NCI-H1694 treated with DMSO at 0.1 percent for 48 hours (cell line): Measurements from ENCODE around the gene TWIST1.

Experiments used
- DNase-seq: peaks from one replicate; lab custom pipeline; 2025; lab: John Stamatoyannopoulos, UW

Gene TWIST1

DNA sequence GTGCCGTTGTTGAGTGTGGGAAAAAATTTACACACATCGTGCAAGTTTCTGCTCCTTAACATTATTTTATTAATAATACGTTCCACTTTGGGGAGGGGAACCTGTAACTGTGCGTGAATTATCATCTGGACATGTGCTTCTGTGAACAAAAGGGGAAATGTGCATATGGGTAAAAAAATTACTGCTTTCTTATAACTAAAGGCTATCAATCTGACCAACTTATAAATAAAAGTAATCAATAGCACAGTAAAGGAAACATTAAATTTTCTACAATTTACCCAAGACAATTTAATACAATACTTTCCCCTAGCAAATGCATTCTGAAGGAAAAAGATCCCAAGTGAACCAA, 4.5 kb downstream of the TWIST1 start:
- DNase-seq, result no peak

DNA sequence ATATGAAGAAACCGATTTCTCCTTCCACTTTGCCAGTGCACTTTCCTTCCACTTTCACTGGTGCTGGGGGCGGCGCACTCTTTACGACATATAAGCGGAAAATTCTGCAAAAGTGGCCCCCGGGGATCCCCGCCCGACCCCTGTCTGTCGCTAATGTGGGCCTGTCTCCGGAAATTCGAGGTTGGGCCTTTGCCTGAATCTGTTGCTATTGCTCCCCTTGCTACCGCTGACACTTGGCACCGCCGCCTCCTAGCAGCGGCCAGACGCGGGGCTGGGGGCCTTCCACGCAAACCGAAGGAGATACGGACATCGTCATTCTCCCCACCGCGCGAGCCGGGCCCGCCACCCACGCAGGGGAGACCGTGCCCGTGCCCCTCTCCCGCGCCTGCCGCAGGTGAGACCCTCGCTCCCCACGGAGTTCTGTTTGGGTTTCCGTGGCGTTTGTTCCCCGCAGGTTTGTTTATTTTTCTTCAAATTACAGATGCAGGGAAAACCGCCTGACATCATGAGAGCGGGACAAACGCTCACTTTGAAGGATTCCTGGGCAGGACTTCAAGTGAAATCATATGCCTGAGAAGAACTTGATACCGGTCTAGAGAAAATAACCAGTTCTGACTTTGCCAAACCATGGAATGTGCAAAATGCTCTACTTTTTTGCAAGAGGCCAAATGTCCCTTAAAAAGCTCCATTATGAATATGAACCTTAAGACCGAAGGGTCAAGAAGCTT, 5.0 kb downstream of the TWIST1 start:
- no peak for DNase-seq

DNA sequence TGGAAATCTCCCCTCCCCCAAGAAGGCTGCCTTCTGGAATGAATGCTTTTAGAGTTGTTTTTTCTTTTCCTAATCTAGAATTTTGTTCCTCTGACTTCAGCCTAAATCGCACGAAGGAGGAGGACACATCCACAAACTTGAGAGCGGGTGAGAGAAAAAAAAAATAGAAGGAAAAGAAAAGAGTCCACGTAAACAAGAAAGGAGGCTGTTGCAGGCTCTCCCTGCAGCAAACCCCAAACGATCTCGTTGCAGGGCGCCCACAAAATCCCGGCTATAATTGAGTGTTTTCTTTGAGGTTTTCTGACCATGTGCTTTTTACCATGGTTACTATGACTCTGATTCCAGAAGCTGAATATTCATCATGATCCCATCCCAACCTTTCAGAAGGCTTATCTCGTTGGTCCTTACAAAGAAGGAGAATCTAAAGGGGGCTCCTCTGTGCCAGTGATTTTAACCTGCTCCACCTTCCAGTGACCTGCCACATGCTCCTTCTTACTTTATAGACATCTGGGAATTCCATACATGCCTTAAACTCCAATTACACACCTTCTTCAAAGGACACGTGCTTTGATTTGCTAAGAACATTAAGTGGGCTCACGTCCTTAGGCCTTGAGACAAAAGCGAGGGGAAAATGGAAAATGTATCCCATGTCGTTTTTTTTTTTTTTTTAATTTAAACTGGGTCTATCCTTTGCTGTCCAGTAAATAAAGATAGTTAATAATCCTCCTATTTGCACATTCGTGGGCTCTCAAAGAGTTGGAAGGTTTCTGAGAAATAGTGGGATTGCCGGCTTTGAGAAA, 5.8 kb downstream of the TWIST1 start:
- DNase-seq, result no peak

DNA sequence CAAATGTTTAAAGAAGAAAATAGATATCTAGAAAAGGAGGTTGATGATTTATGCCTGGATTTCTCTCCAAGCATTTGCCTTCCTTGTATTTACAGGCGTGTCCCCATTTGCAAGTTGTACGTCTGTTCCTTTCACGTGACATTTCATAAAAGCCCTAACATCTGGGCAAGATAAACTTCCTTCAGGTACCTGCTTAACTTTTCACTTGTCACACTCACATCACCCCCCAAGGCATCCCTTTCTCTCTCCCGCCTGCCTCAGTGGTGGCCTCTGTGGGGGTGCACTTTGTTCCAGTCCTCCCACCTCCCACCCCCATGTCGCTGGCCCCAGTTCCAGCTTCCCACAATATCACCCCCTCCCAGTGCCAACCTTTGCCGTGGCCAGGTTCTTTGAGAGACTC, 6.7 kb downstream of the TWIST1 start:
- no peak for DNase-seq

DNA sequence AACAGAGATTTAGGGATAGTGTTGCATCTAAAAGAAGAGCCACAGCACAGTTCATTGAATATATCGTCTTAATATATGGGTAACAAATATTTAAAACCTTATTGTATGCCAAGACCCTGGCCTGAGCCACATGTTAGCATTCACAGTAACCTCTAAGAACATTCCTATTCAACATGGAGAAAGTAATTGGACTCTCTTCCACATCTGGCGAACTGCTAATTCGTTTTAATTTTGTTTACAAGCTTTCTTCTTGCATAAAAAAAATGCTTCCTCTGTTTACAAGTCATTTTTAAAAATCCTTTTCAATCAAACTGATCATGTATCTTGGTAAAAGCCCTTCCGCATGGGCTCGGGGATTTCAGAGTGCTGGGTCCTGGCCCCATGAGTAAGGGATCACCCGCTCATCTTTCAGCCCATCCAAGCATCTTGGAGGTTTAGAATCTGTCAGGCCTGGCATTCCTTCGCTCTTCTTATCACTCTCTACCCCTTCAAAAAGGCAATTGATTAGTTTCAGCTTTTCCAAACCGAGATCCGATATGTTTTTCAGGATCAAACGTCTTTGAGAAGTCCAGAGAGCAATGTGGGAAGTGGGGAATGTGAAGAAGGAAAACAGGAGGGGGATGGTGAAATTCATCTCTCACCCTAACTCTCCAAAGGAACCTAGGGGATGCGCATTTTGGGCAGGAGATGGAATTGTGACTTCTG, 7.3 kb downstream of the TWIST1 start:
- DNase-seq, result no peak

DNA sequence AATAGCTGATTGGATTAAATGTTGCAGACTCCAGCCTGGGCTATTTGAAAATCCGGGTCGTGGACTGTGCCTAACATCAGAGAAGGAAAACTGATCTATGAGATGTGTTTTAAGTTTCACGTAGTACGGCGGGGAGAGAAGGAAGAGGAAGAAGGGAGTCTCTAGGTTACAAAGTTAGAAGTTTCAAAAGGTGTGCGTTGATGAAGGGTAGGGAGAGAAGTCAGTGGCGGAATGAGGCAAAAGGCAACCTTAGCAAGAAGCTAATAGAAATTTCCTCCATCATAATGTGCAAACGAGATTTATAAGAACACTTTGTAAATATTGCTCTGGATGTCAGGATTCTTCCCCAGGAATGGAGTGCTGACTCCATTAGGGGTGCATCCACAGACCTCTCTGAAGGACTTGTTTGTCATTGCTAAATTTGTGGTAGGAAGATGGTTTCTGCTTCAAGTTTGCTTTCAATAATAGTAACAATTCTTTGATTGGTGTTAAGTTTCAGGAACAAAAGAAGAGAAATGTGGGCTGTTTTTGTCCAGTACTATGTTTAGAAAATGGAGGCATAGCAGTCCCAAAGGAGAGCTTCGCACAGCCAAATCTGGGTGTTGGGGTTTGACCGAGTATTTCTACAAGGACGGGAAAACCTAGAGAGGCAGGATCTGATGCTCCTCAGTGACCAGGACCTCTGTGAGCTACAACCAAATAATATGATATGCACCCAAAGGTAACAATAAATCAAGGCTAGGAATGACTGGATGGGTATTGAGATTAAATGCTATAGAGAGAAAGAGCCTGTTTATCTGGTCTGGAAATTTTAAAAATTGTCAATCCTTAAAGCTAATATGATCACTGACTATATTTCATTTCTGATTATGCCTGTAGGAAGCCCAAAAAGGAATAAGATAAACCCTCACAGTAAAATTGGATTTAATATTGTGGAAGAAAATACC, 8.2 kb downstream of the TWIST1 start:
- no peak for DNase-seq

DNA sequence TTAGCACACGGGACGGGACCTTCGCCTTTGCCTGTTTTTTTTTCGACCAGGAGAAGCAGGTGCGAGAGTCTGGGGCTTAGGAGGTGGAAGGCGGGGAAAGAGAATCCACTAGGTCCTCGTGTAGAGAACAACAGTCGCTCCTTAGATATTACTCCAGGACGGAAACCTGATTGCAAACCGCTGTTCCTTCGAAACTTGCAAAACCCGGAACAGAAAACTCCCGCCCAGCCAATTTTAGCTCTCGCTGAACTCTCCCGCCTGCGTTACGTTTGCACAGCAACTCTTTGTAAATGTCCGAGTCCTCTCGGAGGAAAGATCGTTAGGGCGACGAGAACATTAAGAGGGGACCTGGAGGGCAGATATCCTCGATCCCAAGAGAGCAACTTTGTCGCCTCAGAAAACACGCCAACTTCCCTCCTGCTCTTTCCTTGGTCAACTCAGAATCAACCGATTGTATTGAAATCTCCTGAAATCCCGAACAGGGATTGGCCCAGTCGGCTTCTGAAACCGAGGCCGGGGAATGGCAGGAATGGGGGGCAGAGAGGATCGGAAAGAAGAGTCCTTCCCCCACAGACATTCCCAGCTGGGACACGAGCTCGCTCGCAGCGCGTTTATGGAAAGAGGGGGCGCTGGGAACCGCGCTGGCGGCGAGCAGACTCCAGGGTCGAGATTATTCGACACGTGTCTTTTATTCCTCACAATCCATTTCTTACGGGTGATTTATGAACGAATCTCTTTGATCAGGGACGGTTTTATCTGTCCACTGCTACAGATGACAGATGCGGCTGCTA, 9.9 kb downstream of the TWIST1 start:
- DNase-seq, result no peak

DNA sequence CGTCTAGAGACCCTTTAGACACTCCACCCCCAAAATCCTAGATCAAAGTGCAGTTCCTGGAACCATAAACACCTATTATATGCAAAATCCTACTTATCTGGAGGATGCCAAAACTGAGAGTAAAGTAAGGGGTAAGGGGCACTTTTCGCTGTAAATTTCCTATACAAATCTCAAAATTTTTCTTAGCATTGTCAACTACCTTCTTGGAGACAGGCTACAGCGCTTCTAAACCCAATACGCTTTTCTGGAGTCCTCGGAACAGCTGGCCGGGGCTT, 10.4 kb downstream of the TWIST1 start:
- DNase-seq, result no peak

DNA sequence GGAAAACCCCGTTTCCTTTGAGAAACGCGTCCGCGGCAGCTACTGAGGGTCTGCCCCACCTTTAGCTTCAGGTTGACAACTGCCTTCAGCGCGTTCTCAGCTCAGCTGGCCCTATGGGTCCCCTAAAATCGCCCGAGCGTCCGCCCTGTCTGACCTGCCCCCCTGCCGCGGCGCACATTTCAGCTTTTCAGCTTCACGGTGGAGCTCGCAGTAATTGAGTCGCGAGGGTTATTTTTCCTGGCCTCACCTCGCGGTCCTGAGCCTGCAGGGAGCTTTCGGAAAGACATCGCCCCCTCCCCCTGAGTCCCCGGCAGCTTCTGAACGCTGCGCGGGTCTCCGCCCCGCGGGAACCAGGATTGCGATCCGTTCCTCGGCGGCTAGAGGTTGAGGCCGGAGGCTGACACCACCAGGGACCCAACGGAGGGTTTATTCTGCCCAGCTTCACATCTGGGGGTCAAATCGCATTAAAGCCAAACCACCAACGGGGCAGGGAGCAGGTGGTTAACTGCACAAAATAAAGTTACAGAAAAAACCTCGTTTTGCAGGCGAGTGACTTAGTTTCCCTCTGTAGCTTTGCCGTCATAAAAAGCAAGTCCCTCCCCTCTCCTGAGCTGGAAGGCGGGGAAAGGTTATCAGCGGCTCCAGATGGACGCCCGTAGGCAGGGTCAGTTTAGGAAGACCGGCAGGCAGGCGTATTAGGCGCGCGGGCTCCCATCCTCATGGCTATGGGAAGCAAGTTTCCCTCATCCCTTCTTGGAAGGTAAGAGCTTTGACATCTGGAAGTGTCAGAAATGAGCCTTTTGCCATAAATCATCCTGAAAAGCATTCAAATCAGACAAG, 11.0 kb downstream of the TWIST1 start:
- no peak for DNase-seq

DNA sequence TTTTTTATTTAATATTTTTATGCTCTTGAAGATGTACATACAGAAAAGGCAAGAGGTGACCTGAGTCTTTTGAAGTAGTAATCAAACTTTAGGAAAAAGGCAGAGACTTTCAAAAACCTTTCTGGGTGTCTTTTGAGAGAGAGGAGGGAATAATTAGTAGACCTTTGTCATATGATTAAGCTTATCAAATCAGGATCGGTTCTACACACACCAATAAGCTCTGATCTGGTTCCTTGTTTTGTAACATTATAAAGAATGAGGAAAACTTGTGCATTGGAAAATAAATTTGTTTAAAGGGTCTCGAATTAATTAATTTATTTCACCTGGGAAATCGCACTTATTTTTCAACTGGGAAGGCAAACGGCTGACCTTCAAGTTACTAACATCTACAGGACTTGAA, 11.9 kb downstream of the TWIST1 start:
- DNase-seq, result no peak

DNA sequence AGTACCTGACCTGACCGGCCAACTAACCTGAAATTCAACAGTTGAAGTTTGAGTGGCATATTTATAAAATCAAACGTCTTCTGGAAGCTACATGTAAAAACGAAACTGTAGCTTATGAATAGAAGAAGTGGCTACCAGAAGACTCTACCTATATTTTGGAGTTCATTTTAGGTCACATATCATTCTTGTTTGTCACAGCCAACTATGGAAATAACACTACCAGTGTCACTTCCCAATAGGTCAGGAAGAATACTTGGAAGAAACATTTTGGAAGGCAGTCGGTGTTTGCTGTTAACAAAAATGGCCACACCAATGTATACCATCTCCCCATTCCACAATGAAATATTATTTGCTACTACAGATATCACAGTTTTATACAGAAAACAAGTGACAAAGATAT, 12.6 kb downstream of the TWIST1 start:
- no peak for DNase-seq

DNA sequence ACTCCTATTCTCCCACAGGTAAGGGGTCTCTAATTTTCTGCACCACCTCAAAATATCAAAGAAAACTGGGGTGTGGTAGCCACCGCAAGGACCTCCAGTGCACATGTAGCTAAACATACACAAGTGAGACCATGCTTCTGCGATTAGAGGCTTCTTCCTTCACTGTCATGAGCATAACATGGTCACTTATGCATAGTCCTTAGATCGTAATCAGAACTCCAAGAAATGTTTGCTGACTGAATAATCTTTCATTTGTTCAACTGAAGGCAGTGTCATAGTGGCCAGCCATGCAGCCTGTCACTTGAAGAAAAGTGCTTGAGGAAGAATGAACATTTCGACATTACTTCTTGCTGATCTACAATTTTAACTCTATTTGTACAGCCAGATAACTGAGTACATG, 14.6 kb downstream of the TWIST1 start:
- DNase-seq, result no peak

DNA sequence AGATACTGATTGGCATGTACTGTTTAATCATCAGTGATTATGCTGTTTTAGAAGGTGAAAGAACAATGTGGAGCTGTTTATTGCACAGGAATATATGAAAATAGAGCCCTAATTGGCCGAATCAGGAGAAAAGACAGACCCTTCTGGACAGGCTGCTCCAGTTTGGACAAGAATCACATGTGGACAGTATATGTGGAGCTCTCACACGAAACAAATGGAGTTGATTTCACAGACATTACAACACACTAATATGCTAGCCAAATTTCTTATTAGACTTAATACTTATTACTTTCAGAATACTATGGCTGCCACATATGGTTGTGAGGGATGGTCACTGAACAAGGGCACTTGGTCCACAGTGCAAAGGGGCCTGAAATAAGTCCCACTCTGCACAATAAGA, 15.5 kb downstream of the TWIST1 start:
- DNase-seq, result no peak

DNA sequence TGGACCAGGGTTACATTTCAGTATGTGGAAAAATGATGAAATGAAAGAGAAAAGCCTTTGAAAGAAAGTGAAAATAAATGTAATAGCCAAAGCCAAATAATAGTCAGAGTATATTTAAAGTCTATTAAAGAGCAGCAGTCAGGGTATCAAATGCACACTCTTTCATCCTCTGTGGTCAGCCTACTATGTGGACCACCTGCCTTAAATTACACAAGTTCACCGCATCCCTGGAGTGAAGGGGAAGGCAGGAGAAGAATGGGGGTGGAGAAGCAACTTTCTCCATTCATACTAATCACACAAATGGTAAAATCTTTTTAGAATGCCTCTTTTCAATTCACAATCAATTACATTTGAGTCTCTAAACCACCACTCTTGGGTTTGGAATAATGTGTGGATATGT, 16.0 kb downstream of the TWIST1 start:
- DNase-seq, result no peak

DNA sequence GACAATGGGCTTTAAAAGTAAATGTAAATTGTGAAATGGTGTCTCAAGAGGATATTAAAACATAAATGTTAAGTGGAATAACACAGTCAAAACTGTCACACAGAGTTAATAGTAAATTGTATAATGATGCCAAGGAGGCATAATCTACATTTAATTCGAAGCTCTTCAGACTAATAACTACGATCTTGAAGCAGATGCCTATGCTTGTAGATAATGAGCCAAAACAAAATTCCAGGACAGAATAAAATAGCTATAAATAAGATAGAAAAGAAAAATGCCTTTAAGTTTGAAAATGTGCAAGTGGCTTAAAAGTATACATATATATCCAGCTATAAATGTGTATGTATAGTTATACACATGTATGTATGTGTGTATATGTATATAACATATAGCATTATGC, 17.5 kb downstream of the TWIST1 start:
- DNase-seq, result no peak

DNA sequence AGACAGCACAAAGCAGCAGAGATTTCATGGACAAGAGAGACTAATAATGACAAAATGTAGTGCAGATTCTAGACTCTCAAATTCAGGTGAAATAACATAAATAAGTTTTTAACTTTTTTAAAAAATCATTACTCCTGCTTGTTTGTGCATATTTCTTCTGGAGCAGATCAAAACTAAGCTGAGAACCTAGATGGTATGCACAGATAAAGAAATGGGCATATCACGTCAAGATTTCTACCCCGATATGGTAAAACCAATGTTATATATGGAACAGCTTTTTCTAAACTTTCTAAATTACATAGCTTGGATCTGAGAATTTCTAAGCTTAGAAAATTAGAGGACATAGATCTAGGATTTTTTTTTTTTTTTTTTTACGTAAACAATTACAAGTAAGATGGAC, 18.2 kb downstream of the TWIST1 start:
- no peak for DNase-seq

DNA sequence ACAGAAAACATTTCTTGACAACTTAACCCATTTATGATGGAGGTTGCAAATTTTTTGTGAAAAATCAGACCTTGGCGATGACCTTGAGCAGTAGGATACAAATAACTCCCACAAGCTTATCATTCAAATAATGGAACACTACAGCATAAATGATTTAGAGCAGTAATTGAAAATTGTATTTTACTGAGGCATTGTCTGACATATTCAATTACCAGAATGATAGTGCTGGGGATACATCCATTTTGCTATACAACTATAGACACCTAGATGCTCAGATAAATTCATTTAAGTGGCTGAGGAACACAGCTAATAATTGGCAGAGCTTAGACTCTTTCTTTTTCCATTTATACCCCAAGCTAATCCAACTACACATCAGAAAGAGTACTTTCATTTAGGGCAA, 18.9 kb downstream of the TWIST1 start:
- DNase-seq, result no peak

DNA sequence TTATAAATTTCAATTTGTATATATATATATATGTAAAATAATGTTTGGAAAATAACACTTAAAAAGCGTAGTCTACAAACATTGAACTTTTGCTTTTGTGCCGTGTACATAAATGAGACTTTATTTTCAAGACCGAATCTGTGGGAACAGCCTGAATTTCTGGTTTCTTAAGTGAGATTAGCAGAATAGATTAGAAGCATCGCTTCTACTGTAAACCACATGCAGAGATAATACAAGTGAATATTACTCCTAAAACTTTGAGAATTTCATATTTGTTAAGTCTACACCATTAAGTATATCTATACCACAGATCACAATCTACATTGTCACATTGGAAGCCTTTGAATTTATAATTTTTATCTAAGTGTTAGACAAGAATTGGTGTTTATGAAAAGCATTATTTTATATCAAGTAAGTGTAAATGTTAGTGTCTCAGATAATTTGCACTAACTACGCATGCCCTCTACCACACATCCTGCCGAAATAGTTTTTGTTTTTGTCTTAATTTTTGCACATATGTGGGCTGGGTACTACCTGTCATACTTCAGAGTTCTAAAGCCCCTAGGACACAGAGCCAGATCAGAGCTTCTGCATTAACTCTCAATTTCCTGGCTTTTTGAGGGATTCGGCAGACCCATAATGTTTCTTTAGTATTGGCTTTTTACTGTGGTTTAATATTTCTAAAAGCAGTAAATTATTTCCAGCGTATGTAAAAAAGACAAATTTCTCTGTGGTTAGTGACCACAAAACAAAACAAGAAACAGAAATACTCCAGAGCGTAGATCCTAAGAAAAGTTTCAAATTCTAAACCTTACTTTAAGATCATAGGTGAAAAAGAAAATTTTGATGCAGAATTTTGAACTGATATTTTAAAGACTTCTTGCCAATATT, 20.0 kb downstream of the TWIST1 start:
- DNase-seq, result no peak

DNA sequence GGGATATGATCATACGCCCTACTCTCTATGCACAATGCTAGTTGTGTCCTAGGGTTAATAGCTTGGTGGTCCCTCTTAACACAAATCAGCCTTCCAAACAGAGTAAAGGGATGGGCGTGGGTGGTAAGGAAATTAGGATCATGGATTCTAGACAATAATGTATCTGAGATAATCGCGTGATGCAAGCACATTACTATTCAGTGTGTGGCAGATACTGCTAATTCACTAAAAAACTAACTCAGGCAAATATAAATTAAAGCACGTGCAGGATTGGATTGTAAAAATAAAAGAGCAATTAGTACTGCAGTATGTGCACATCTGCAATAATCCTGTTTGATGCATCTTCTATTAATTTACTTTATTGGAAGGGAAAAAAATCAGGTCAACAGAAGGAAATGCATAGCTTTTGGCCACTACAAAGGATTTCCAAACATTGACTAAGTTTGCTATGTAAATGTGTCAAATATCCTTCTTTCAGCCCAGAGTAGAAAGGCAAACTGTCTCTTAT, 22.0 kb downstream of the TWIST1 start:
- DNase-seq, result no peak
